ENCODE results near the gene SLC22A1.

- no peak for TF ChIP-seq CTCF (IDR thresholded peaks at IDR 0.05)
- TF ChIP-seq POLR2A (IDR thresholded peaks at IDR 0.05) = no peak
These were observed 34.9 kb upstream of the SLC22A1 start for GRCh38 chr6:160086754-160087153.
